GM10266 (cell line): Measurements from ENCODE around the gene CHERP.
"Not testable (repeated sequence)": the region's sequence is repeated elsewhere in the genome, so short reads cannot be mapped to it uniquely, and the experiment has no call there.

Experiments
- DNase-seq: peaks from one replicate; pipeline ENCODE4 v3.0.0; 2012; ENCODE audit errors: extremely low spot score
- CTCF ChIP-seq: IDR thresholded peaks from 2 replicates; pipeline ENCODE4 v1.5.1; 2012; ENCODE audit warnings: mild to moderate bottlenecking, low read depth; ENCODE audit not compliant: control insufficient read depth, insufficient read depth; ENCODE audit errors: missing control alignments

Gene CHERP

GRCh38 chr19:16473875-16474392 lies 68.3 kb downstream of the CHERP start:
- no peak for TF ChIP-seq CTCF
- DNase-seq = peak; percentile 1

- DNase-seq = no peak
- no peak for TF ChIP-seq CTCF
These were observed 69.2 kb downstream of the CHERP start for GRCh38 chr19:16472992-16473391.

- not testable (repeated sequence) for DNase-seq
These were observed 69.7 kb downstream of the CHERP start for GRCh38 chr19:16472559-16472899.

GRCh38 chr19:16470911-16471811 lies 71.1 kb downstream of the CHERP start:
- DNase-seq = peak; percentile 59

GRCh38 chr19:16470541-16470910 lies 71.7 kb downstream of the CHERP start:
- TF ChIP-seq CTCF = no peak
- DNase-seq = no peak

More at GRCh38 chr19:16470911-16471811, 71.1 kb downstream of the CHERP start:
- TF ChIP-seq CTCF = no peak
